Fibroblast of skin of scalp (primary cell): ENCODE data around the gene MRTFB.
A peak's percentile ranks its signal among the peaks of the same experiment; 100 is the strongest.

ENCODE experiments used
- DNase-seq: peaks from one replicate; pipeline ENCODE4 v3.0.0-alpha.2; 2013

MRTFB gene

GRCh38 chr16:14186795-14187221 lies 115.7 kb downstream of the MRTFB start:
- DNase-seq, result no peak

- DNase-seq, result no peak
Observed at GRCh38 chr16:14187517-14188338, 116.6 kb downstream of the MRTFB start.

GRCh38 chr16:14193316-14193871 lies 122.3 kb downstream of the MRTFB start:
- DNase-seq, result no peak

GRCh38 chr16:14194721-14195120 lies 123.6 kb downstream of the MRTFB start:
- DNase-seq, result no peak

GRCh38 chr16:14196011-14196410 lies 124.9 kb downstream of the MRTFB start:
- no peak for DNase-seq

- DNase-seq, result no peak
Observed at GRCh38 chr16:14196539-14196938, 125.4 kb downstream of the MRTFB start.

GRCh38 chr16:14198012-14198411 lies 126.9 kb downstream of the MRTFB start:
- DNase-seq, result no peak

- no peak for DNase-seq
Observed at GRCh38 chr16:14198572-14198971, 127.5 kb downstream of the MRTFB start.

- no peak for DNase-seq
Observed at GRCh38 chr16:14199199-14199598, 128.1 kb downstream of the MRTFB start.

- DNase-seq, result peak; percentile 37
Observed at GRCh38 chr16:14199624-14200023, 128.5 kb downstream of the MRTFB start.

GRCh38 chr16:14202095-14202494 lies 131.0 kb downstream of the MRTFB start:
- no peak for DNase-seq

- no peak for DNase-seq
Observed at GRCh38 chr16:14202697-14203096, 131.6 kb downstream of the MRTFB start.

- no peak for DNase-seq
Observed at GRCh38 chr16:14203166-14203565, 132.0 kb downstream of the MRTFB start.

GRCh38 chr16:14205666-14206065 lies 134.5 kb downstream of the MRTFB start:
- peak; percentile 7 for DNase-seq

GRCh38 chr16:14211856-14212543 lies 140.9 kb downstream of the MRTFB start:
- no peak for DNase-seq

GRCh38 chr16:14215941-14216340 lies 144.8 kb downstream of the MRTFB start:
- DNase-seq, result no peak

GRCh38 chr16:14219983-14220382 lies 148.9 kb downstream of the MRTFB start:
- no peak for DNase-seq

GRCh38 chr16:14223632-14224031 lies 152.5 kb downstream of the MRTFB start:
- no peak for DNase-seq

GRCh38 chr16:14225457-14225856 lies 154.3 kb downstream of the MRTFB start:
- no peak for DNase-seq

- peak; percentile 14 for DNase-seq
Observed at GRCh38 chr16:14232106-14232864, 161.2 kb downstream of the MRTFB start.

- no peak for DNase-seq
Observed at GRCh38 chr16:14236401-14236800, 165.3 kb downstream of the MRTFB start.

- no peak for DNase-seq
Observed at GRCh38 chr16:14238756-14239155, 167.6 kb downstream of the MRTFB start.

- DNase-seq, result no peak
Observed at GRCh38 chr16:14239791-14240190, 168.7 kb downstream of the MRTFB start.
